HG02759 (cell line): ENCODE measurements around the gene KCNK7.
"Not testable (repeated sequence)": the region's sequence is repeated elsewhere in the genome, so short reads cannot be mapped to it uniquely, and the experiment has no call there.

Experiments used
- ATAC-seq: cut with Tn5 transposase; IDR thresholded peaks from one replicate; pipeline ENCODE4 v1.9.1; 2021; ENCODE audit warnings: mild to moderate bottlenecking, moderate library complexity; ENCODE audit not compliant: unreplicated experiment

Gene KCNK7, protein sequence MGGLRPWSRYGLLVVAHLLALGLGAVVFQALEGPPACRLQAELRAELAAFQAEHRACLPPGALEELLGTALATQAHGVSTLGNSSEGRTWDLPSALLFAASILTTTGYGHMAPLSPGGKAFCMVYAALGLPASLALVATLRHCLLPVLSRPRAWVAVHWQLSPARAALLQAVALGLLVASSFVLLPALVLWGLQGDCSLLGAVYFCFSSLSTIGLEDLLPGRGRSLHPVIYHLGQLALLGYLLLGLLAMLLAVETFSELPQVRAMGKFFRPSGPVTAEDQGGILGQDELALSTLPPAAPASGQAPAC

DNA sequence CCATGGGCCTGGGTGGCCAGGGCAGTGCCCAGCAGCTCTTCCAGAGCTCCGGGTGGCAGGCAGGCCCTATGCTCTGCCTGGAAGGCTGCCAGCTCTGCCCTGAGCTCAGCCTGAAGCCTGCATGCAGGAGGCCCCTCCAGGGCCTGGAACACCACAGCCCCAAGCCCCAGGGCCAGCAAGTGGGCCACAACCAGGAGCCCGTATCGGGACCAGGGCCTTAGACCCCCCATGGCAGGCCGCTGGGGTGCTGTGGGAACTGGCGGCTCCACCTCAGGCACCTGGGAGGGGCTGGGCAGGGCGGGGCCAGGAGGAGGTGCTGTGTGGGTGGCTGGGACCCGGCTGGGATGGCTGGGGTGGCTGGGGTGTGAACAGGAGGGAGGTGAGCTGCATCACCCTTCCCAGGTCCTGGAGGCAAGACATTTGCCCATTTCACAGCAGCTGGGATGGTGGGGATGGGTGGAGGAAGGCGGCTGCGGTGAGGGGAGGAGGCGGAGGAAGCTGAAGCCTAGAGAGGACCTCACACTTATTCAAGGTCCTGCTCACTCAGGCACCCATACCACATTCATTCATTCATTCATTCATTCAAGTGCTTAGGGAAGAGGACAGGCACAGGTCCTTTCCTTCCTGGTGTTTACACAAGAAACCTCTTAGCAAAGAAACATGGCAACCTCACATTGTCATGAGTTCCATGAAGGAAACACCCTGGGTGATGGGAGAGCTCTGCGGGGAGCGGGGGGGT is at the start of gene KCNK7:
TSS of gene KCNK7 (minus strand) at position 258 of the 739 bp plus-strand sequence. CDS start at position 230, 28 bp downstream.
- no peak for ATAC-seq

DNA sequence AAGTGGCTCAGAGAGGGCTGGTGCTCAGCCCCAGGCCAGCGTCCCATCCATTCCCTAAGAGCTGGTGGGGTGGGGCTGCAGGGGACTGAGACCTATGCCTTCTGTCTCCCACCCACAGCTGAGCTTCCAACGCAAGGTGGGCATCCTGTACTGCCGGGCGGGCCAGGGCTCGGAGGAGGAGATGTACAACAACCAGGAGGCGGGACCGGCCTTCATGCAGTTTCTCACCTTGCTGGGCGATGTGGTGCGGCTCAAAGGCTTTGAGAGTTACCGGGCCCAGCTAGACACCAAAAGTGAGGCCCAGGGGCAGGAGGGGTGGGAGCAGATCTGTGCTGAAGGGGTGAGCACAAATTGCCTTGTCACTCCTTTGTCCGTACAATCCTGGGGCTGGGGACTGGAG is 49.2 kb upstream of the KCNK7 start:
- no peak for ATAC-seq

DNA sequence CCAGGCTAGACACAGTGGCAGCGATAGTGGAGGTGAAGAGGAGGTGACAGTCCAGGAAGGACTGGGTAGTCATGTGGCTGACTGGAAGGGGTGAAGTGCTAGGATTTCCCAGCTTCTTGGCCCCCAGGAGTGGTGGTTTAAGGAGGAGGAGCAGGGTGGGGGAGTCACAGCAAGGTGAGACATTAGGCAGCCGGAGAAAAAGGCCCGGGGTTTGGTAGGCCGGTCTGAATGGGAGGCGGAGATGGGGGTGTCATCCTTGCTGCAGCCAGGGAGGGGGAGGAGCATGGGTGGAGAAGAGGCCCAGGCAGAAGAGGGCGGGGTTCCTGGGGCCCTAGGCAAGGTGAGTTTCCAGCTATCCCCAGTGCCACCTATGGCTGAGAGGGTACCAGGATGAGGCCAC is 48.4 kb upstream of the KCNK7 start:
- ATAC-seq: no peak

DNA sequence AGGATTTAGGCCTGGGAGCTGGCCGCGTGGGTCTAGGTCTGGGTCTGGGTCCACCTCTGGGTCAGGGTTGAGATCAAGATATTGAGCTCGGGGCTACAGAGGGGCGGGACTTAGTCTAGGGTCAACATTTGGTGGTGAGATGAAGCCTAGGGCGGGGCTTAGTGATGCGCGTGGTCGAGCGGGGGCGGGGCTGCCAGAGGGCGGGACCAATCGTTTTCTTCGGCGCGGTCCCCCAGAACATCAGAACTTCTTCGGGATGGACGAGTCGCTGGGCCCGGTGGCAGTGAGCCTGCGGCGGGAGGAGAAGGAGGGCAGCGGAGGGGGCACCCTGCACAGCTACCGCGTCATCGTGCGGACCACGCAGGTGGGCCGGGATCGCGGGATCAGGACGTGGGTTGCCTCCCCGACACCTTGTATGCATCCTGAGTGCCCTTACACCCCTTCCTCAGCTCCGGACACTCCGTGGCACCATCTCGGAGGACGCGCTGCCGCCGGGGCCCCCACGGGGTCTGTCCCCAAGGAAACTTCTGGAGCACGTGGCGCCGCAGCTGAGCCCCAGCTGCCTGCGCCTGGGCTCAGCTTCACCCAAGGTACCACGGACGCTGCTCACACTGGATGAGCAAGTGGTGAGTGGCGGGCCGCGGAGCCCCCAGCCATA is 46.5 kb upstream of the KCNK7 start:
- ATAC-seq: no peak

DNA sequence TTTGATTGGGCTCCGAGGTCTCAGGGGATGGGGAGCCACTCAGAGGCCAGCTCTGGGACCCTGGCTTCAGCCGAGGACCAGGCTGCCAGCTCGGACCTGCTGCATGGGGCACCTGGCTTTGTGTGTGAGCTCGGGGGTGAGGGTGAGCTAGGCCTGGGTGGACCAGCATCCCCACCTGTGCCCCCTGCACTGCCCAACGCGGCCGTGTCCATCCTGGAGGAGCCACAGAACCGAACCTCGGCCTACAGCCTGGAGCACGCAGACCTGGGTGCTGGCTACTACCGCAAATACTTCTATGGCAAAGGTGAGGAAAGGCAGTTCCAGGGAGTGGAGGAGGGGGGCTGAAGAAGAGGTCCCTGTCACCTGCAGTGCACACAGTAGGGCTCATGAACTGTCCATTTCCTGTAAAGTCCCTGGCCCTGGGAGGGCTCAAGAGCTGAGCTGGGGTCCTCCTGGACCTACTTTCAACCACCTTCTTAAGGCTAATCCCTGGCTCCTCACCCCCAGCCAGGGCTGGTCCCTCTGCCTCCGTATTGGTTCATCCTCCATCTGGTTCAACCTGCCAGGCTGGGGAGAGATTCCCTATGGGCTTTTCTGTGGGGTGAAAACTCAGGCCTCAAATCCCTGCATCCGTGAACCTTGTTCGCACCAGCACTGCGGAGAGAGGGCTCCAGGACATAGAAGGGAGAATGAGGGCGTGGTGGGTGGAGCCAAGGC is 45.9 kb upstream of the KCNK7 start:
- no peak for ATAC-seq

DNA sequence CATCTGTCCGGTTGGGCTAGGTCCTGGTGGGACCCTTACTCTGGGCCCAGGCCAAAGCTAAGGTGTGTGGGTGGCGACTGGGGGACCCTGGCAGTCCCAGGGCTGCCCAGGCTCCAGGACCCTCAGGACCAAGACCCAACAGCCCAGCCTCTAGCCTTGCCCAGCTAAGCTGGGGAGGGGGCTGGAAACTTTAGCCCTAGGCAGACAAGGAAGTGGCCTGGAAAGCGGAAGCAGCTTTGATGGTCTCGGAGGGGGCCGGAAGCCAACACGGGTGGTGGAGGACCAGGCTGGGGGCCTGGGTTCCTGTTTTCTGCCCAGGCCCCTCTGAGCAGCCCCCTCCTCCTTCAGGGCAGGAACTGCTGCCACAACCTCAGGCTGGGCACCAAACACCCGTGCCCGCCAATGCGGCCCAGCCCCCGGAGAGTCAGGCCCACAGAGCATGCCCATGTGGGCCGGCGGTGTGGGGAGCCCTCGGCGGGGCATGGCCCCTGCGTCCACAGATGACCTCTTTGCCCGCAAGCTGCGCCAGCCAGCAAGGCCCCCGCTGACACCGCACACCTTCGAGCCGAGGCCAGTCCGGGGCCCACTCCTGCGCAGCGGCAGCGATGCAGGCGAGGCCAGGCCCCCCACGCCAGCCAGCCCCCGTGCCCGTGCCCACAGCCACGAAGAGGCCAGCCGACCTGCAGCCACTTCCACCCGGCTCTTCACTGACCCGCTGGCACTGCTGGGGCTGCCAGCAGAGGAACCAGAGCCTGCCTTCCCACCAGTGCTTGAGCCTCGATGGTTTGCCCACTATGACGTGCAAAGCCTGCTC is 45.1 kb upstream of the KCNK7 start:
- ATAC-seq: no peak

DNA sequence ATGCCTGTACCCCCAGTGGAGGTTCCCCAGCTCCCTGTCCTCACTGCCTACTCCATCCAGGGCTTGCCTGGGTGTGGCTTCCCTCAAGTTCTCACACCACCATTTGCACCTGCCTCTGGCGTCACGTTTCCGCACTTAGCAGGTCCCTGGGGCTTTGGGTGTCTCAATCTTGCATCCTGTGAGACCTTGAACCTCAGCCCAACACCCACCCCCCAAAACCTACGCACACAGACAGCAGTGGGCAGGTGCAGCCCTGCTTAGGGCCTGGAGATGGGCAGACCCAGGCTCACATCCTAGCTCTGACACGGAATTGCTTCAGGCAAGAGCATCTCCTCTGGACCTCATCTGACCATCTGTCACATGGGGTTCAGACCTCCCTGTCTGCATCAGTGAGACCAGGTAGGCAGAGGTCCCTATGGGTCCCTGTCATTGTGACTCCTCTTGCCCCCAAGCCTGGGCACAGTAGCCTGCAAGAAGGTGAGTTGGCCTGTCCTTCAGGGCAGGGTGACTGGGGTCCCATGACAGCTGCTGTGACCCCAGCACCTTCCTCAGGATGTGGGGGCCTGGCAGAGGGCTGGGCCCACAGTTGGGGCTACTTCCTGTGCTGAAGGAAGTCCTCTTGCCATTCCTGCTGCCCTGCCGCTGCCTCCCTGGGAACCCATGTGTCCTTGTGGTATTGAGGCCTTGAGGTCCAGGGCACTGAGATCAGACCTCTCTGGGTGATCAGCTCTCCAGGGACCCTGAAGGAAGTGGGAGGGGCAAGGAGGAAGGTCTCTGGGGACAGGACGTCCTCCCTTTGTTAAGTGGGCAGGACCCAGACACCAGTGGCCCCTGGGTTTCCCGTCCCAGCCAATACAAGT is 44.3 kb upstream of the KCNK7 start:
- ATAC-seq: peak; percentile 46

DNA sequence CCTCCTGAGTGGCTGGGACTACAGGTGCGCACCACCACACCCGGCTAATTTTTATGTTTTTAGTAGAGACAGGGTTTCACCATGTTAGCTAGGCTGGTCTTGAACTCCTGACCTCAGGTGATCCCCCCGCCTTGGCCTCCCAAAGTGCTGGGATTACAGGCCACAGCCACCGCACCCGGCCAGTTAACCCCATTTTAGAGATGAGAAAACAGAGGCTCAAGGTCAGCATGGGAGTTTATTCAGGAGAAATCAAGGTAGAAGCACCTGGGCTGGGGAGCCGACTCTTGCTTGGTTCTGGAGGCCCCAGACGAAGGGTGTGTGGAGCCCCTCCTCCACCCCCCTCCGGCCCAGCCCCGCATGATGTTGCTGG is 43.6 kb upstream of the KCNK7 start:
- not testable (repeated sequence) for ATAC-seq

DNA sequence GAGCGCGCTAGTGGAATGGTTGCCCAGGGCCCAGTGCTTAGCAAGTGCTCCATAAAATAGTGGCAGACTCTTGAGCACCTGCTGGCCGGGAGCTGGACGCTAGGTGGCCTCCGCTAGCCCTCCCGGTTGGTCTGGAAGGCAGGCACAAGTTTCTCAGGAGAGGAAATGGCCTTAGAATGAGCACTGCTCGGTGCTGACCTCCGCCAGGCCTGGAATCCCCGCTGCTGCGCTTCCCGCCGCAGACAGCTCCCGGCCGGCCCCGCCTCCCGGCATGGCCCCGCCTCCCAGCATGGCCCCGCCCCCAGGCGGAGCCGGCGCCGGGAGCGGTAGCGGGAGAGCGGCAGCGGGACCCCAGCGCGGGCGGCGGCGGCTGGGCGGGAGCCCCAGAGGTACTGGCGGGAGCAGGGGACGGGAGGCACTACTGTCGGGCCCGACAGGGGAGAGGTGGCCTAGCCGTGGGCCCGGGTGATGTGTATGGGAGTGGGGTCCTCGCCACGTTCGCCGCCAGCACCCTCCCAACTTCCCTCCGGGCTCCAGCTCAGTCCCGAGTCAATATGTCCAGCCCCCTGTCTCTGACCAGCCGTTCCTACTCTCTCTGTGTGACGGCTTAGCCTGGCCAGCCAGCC is 42.3 kb upstream of the KCNK7 start, which contains the start of gene SIPA1:
TSS of gene SIPA1 (plus strand) at position 308 of the 626 bp plus-strand sequence. CDS start 2,821 bp downstream, outside the sequence.
- ATAC-seq: peak; percentile 49

DNA sequence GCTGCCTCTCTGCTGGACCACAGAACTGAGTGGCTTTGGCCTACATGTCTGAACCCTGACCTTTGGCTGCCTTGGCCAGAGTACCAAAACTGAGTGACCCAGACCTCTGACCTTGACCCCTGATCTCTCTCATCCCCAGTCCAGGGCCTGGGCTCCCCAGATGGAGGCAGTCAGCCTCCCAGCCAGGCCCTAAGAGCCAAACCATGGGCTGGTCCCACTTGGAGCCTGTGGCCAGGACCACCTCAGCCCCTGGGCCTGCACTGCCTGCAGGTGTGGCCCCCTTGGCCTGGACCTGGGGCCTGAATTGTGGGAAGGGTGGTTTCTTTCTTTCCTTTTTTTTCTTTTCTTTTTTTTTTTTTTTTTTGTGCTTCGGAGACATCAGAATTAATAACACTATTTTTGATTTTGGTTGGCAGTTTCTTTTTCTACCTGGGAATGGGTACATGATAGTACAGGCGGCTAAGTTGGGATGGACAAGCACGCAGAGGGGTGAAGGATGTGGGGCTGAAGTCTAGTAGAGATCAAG is 41.5 kb upstream of the KCNK7 start:
- ATAC-seq: no peak

DNA sequence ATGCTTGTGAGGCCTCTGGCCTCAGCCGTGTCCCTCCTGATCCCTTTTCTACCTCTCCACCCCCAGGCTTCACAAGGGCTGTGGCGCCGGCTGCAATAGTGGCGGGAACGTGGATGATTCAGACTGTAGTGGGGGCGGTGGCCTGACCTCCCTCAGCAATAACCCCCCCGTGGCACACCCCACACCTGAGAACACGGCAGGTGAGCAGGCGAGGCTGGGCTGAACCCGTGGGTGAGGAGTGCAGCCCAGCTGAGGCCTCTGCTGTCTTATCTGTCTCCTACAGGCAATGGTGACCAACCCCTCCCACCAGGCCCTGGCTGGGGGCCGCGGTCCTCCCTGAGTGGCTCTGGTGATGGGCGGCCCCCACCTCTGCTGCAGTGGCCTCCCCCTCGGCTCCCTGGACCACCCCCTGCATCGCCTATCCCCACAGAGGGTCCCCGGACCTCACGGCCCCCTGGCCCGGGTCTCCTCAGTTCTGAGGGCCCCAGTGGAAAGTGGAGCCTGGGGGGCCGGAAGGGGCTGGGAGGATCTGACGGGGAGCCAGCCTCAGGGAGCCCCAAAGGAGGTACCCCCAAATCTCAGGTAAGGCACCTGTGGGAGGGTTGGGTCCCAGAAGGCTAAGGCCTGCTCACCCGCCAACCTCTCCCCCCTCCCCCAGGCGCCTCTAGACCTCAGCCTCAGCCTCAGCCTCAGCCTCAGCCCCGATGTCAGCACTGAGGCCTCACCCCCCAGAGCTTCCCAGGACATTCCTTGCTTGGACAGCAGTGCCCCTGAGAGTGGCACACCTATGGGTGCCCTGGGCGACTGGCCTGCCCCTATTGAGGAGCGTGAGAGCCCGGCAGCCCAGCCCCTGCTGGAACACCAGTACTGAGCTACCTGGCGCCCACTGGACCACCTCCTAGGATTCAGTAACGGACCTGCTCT is 40.8 kb upstream of the KCNK7 start:
- no peak for ATAC-seq

DNA sequence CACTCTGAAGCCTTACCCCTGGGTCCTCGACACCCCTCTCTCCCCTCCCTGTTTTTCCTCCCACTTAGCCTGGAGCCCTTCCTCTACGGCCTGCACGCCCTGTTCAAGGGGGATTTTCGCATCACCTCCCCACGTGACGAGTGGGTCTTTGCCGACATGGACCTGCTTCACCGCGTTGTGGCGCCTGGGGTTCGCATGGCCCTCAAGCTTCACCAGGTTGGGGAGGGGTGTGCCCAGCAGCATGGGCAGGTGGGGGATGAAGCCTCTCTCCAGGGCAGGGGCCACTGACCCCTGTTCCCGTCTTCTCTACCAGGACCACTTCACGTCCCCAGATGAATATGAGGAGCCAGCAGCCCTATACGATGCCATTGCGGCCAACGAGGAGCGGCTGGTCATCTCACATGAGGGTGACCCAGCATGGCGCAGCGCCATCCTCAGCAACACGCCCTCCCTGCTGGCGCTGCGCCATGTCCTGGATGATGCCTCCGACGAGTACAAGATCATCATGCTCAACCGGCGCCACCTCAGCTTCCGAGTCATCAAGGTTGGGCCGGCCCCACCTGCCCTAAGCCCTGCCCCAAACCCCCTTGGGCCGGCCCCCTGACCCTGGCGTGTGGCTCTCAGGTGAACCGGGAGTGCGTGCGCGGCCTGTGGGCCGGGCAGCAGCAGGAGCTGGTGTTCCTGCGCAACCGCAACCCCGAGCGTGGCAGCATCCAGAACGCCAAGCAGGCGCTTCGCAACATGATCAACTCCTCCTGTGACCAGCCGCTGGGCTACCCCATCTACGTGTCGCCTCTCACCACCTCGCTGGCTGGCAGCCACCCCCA is 39.5 kb upstream of the KCNK7 start:
- ATAC-seq: no peak

DNA sequence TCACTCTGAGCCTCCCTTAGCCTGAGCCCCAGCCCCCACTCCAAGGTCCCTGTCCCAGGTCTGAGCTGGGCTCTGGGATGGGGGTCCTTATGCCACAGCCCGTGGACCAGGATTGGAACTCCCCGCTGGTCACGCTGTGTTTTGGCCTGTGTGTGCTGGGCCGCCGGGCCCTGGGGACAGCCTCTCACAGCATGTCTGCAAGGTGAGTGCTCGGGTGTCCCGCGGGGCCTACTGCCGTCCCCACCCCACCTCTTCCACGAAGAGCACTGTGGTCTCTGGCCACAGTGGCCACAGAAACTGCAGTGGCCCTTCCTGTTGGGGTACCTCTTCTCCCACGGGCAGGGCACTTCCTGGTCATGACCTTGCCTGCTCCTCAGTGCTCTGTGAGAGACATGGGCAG is 38.8 kb upstream of the KCNK7 start:
- ATAC-seq: no peak

DNA sequence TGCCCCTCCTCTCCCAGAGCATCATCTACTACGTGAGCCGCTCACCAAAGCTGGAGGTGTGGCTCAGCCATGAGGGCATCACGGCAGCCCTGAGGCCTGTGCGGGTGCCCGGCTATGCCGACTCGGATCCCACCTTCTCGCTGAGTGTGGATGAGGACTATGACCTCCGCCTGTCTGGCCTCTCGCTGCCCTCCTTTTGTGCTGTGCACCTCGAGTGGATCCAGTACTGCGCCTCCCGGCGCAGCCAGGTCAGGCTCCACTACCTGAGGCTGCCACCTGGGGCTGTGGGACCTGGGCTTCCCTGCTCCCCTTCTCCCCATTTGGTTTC is 38.5 kb upstream of the KCNK7 start:
- ATAC-seq: no peak

DNA sequence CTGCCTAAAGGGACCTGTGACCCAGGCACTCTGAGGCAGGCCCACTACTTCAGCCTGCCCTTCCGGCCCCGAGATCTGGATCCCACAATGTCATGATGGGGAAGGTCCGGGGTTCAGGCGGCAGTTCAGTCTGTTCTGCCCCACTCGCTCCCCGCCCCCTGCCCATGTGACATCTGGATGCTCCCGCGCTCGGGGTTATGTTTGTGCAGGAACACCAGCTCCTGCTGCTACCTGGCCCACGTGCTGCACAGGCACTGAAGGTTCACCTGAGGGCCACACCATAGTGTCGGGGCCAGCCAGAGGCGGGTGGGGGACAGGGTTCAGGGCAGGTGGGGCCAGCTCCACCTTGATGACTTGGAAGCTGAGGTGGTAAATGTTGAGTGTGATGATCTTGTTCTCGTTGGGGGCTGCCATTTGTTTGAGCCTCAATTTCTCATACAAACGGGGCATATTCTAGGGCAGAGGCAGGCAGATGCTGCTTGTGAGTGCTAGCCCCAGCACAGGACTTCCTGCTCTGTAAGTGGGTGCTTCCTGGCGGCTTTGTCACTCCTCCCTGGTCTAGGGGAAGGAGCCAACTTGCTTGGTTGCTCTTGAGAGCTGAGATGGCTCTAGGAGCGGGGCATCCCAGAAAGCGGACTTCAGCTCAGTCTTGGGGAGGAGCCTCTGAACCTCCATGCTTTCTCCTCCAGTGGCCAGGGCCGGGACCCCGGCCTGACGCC is 37.9 kb upstream of the KCNK7 start:
- no peak for ATAC-seq

DNA sequence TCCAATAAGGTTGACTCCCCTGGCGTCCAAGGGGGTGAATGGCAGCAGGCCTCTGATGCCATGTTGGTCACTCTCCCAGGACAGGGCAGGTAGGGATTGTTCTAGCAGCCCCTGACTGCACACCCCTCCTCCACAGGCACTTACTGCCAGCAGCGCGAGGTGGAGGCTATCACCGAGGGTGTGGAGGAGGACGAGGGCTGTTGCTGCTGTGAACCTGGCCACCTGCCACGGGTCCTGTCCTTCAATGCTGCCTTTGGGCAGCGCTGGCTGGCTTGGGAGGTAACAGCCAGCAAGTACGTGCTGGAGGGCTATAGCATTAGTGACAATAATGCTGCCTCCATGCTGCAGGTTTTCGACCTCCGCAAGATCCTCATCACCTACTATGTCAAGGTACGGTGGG is 34.6 kb upstream of the KCNK7 start:
- no peak for ATAC-seq
